22Rv1 (cell line): ENCODE measurements around the gene LRRTM2.

Experiments
- H3K27ac ChIP-seq: fragments of 450-650 bp; 2 replicates; pipeline ENCODE4 v1.5.1; 2017
- ZFX ChIP-seq: fragments of 450-650 bp; IDR thresholded peaks from 2 replicates; pipeline ENCODE4 v1.6.1; 2017; ENCODE audit warnings: antibody characterized with exemption, borderline replicate concordance
- TF ChIP-seq, protein P1 (sequence below): fragments of 450-650 bp; IDR thresholded peaks from 2 replicates; pipeline ENCODE4 v1.5.1; 2017; ENCODE audit warnings: mild to moderate bottlenecking

Gene LRRTM2

GRCh38 chr5:138912093-138912492 is 37.0 kb upstream of the LRRTM2 start:
- no peak for TF ChIP-seq ZFX
- TF ChIP-seq, protein P1, sequence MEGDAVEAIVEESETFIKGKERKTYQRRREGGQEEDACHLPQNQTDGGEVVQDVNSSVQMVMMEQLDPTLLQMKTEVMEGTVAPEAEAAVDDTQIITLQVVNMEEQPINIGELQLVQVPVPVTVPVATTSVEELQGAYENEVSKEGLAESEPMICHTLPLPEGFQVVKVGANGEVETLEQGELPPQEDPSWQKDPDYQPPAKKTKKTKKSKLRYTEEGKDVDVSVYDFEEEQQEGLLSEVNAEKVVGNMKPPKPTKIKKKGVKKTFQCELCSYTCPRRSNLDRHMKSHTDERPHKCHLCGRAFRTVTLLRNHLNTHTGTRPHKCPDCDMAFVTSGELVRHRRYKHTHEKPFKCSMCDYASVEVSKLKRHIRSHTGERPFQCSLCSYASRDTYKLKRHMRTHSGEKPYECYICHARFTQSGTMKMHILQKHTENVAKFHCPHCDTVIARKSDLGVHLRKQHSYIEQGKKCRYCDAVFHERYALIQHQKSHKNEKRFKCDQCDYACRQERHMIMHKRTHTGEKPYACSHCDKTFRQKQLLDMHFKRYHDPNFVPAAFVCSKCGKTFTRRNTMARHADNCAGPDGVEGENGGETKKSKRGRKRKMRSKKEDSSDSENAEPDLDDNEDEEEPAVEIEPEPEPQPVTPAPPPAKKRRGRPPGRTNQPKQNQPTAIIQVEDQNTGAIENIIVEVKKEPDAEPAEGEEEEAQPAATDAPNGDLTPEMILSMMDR, result no peak
- no peak overlapping the region for H3K27ac ChIP-seq

- TF ChIP-seq, protein P1, result no peak
- no peak for TF ChIP-seq ZFX
Observed at GRCh38 chr5:138911441-138911840, 36.3 kb upstream of the LRRTM2 start.

GRCh38 chr5:138910546-138911185 is 35.5 kb upstream of the LRRTM2 start:
- H3K27ac ChIP-seq, result no peak overlapping the region
- TF ChIP-seq, protein P1, result no peak
- TF ChIP-seq ZFX, result no peak

More at GRCh38 chr5:138911441-138911840, 36.3 kb upstream of the LRRTM2 start:
- H3K27ac ChIP-seq, result no peak overlapping the region

DNA sequence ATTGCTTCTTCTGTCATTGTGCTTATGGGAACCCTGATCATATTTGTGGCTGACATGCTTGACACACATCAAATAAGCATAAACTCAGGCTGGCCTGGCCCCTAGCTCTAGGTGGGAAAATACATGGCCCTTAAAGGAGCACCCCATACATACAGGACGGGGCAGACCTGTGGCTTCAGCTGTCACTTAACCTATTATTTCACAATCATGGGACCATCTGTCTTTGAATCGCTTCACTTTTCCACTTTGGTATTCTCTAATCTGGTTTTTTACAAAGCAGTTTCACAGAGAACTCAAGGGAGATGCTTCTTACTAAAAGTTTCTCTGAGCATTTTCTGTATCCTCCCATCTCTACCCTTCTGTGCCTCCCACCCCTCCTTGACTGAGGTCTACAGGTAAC is 34.6 kb upstream of the LRRTM2 start:
- TF ChIP-seq, protein P1, result no peak
- no peak for TF ChIP-seq ZFX
- no peak overlapping the region for H3K27ac ChIP-seq

- no peak overlapping the region for H3K27ac ChIP-seq
Observed at GRCh38 chr5:138905541-138905940, 30.4 kb upstream of the LRRTM2 start.

GRCh38 chr5:138903130-138903775 is 28.1 kb upstream of the LRRTM2 start:
- H3K27ac ChIP-seq, result no peak overlapping the region
- TF ChIP-seq, protein P1, result no peak
- TF ChIP-seq ZFX, result no peak

More at GRCh38 chr5:138905541-138905940, 30.4 kb upstream of the LRRTM2 start:
- TF ChIP-seq ZFX, result no peak
- TF ChIP-seq, protein P1, result no peak

DNA sequence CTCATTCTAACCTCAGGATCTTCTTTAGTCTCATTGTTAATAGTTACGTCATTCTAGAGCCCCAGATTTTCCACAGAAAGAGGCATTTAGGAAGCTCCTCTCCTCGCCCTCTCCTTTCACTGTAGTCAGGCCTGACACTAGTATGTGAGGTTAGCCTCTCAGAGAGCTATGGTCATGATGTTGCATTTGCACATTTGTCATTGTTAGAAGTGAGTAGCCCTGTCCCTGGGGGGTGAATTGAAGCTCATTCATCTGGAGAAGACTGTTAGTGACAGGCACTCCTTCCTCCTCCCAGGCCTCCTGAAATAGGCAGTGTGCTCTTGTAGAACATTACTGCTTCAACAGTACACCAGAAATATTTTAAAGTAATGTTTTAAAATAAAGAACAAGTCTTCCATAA is 26.6 kb upstream of the LRRTM2 start:
- TF ChIP-seq, protein P1, result no peak
- no peak for TF ChIP-seq ZFX
- no peak overlapping the region for H3K27ac ChIP-seq
